Right forelimb (tissue), 1 donor: ENCODE measurements around the gene RBM43.
"Not testable (repeated sequence)": the region's sequence is repeated elsewhere in the genome, so short reads cannot be mapped to it uniquely, and the experiment has no call there.

Source experiments
- DNase-seq: peaks from one replicate; pipeline ENCODE4 v3.0.0-alpha.2; 2018

RBM43 gene

GRCh38 chr2:151267537-151267936, 5.9 kb upstream of the RBM43 start:
- DNase-seq: no peak

DNA sequence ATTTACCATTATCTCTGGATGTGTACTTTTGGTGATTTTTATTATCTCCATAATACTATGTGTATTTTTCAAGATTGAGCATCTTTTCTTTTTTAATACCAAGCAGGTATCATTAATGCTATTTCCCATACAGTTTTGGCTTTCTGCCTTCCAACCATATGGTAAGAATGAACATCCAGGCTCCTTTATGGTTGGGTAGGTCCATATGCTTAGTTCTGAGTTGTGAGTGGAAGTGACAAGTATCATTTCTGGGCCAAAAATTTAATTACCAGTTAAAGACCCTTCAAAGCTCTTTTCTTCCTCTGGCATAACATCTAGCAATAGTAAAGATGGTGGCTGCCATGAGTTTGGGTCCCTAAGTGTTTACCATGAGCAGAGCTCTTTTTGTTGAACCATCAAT, 4.3 kb upstream of the RBM43 start:
- DNase-seq: no peak

DNA sequence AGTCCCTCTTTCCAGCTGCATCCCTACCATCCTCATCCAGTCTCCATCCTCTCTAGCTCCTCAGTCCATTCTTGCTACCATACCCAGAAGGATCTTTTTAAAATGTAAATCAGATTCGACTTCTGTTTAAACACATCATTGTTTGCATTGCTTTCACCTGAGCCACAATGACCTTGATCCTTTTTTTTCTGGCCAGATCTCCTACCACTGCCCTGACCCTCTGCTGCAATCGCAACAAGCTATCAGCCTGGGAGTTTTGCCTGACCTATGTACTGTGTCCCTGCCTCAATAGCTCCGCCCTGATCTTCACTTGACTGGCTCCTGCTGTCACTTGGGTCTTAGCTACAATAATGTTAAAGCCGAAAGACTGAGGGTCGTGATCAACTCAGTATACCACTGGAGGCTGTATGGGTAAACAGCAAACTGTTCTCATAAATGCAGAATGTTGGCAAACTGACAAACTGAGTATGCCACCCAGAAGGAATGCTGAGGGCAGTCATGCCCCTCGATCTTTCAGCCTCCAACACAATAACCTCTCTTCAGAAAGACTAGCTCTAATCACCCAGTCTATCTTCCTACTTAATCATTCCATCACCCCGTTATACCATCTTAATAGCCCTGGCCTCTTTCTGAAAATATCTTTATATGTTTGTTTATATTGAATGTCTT, 2.6 kb upstream of the RBM43 start:
- no peak for DNase-seq

DNA sequence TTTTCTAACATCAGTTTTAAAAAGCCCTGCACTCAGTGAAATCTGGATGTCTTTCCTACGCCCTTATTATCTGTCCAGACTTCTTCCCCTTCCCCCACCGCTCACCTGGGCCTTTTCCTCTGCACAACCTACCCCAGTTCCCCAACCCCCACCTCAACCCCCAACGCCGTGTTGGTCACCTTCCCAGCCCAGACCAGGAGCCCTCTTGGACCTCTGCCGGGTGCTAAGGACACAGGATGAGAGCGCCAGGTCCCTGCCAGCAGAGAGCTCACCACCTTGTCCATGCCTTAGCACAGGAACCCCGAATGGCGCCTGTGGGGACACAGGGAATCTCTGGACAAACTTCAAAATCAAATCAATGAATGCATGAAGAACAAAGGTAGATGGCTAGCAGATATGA, 966 bp upstream of the RBM43 start:
- no peak for DNase-seq

DNA sequence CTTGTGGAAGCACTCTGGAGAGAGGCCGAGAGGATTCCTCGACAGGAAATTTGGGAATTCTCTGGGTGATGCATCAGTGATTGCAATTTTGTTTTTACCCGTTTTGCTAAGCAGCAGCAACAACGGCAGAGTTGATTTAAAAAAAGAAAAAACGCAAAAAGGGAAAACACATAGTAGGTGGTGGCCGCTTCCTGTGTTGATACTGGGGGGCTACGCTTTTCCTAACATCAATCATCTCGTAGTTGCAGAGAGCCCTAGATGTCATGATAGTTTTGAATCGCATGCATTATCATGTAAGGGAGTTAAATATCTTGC, 271 bp upstream of the RBM43 start:
- DNase-seq: no peak

DNA sequence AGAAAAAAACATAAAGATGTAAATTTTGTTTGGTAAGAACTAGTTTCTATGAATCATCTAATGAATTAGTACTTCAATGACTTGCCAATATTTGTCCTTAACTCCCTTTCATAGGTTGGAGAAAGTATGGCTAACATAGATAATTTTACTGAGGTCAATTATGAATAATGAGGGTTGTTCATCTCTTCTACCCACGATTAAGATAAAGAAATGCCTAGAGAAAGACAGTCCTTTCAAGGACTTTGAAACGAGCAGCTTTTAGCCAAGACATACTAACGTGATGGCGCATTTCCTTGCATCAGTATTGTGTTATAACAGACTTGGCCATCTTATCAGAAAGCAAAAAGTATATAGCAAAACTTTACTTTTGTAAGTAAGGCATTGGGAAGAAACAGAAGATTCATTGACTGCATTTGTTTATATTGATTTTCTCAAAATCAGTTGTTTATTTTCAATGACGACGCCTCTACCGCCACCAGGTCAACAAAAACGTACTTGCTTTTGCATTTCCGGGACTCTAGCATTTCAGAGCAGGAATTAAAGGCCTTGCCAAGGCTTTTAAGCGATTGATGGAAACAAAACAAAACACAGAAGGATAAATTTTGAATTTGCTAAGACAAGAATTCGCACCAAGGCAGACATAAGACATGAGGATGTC, 961 bp downstream of the RBM43 start:
- DNase-seq: no peak

DNA sequence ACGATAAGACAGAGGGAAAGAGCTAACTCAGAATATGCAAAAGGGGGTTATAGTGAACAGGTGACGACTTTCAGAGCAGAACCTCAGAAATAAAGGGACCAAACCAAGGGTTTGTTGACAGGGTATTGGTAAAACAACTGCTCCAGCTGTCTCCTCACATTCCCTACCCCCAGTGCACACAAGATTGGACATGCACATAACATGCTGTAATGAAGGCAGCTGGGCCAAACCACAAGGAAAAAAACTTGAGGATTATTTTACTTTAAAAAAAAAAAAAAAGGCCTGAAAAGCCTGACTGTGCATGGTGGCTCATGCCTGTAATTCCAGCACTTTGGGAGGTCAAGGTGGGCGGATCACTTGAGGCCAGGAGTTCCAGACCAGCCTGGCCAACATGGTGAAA, 3.5 kb downstream of the RBM43 start:
- DNase-seq: no peak

DNA sequence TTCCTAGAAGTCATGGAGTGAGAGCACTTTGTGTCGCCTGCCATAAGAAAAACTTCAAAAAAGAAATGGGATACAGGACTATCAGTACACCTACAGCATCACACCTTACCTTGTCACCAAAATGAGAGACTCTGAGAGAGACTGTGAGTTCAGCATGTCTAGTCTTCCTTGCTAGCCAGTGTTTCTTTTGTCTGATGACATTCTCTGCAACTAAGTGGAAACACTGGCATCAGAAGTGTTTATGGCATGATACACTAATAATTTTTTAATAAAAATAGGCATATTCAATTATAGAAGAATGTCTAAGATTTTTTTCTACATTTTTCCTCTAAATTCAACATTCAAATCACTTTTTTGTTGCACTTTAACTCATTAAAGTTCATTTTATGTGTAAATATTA, 9.0 kb downstream of the RBM43 start:
- no peak for DNase-seq

DNA sequence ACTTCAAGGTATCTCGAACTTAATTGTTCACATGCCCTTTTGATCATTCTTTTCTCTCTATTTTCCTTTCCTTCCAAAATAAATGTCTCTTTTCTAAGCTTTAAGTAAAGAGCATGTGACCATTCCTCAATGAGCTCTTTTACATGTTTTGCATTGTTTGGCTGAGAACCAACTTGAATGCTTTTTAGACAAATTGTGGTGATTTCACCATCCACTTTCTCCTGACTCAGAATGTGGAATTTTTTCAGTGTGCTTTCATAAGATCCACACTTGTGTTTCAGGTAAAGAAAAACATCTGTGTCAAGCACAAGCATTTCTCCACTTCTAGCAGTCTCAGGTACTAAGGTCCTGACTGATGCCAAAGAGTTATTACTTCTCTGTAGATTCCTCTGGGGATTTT, 10.7 kb downstream of the RBM43 start:
- no peak for DNase-seq

DNA sequence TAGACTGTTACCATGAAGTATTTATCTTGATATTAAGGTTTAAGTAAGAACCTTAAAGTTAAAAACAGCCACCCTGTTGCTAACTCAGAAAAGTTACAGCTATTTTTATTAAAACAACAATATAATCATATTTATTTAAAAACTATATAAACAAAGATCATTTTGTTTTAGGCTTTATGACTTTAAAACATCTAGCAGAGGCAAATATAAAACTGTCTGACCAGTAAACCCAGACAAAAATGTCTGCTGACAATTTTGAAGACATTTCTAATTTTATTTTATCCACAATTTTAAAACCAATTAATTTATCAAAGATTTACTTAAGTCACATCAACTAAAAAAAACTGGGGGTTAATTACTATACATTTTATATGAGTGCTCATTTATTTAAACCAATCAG, 14.2 kb downstream of the RBM43 start:
- DNase-seq: no peak

GRCh38 chr2:151246152-151246551, 15.5 kb downstream of the RBM43 start:
- DNase-seq: no peak

GRCh38 chr2:151243468-151243867, 18.2 kb downstream of the RBM43 start:
- no peak for DNase-seq

- DNase-seq: no peak
These were observed 20.4 kb downstream of the RBM43 start for GRCh38 chr2:151241224-151241623.

DNA sequence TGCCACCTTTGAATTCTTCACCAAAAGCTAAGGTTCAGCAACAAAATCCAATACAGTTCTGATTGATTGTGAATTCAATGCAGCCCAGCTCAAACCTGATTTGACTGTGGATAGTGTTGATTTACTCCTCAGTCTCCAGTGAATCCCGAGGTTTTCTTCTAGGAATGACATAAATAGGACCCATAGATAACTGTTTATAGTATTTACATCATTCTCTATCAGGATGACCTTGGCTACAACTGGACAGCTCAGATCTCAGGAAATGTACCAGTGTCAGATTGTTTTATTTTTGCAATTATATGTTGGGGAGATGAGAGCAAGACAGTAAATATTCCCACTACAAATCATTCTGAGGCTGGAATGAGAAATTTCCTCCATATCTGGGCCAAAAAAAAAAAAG, 21.2 kb downstream of the RBM43 start:
- DNase-seq: no peak

DNA sequence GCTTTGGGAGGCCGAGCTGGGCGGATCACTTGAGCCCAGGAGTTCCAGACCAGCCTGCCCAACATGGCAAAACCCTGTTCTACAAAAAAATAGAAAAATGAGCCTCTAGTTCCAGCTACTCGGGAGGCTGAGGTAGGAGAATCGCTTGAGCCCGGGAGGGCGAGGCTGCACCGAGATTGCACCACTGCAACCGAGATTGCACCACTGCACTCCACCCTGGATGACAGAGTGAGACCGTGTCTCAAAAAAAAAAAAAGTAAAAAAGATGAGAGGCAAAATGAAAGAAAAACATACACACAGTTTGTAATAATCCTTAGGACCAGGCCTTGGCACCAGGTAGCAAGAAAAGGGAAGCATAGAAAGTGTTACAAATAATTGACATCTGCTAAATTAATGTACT, 22.0 kb downstream of the RBM43 start:
- no peak for DNase-seq

GRCh38 chr2:151238527-151239487, 22.9 kb downstream of the RBM43 start:
- peak; percentile 62 for DNase-seq

DNA sequence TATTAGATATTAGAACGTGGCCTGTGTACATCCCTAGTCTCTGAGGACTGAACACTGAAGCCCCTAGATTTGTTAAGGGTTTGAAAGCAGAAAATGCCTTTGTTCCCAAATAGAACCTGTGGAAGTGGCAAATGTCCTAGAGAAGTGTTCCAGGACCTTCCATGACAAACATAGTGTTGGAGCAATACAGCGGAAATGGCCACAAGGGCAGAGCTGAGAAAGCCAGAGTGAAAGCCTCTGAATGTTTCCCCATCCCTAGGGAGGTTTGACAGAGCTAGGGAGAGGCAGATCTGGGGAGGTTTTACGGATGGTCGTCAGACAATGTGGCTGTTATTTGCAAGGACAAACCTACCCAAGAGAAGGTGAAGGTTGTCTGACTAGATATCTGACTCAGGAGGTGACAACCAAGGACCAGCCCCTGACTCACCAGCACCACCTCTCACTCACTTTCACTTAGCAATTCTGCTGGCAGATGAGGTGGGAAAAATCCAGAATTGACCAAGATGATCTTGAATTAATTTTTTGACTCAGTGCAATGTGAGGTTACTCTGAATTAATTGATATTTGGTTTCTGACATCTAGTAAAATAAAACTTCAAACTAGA, 24.1 kb downstream of the RBM43 start:
- DNase-seq: no peak

DNA sequence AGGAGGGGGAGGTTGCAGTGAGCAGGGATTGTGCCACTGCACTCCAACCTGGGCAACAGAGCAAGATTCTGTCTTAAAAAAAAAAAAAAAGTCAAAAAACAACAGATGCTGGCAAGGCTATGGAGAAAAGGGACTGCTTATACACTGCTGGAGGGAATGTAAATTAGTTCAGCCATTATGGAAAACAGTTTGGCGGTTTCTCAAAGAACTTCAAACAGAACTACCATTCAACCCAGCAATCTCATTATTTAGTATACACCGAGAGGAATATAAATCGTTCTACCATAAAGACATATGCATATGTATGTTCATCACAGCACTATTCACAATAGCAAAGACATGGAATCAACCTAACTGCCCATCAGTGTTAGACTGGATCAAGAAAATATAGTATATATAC, 27.9 kb downstream of the RBM43 start:
- DNase-seq: not testable (repeated sequence)

- DNase-seq: not testable (repeated sequence)
These were observed 28.4 kb downstream of the RBM43 start for GRCh38 chr2:151233288-151233687.

DNA sequence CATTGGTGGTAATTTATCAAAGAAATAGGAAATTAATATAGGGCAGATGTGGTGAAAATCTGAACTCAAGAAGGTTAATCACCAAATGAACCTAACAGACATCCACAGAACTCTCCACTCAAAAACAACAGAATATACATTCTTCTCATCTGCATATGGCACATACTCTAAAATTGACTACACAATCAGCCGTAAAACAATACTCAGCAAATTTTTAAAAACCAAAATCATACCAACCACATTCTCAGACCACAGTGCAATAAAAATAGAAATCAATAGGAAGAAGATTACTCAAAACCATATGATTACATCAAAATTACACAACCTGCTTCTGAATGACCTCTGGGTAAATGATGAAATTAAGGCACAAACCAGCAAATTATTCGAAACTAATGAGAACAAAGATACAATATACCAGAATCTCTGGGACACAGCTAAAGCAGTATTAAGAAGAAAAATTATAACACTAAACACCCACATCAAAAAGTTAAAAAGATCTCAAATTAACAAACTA, 31.0 kb downstream of the RBM43 start:
- no peak for DNase-seq

GRCh38 chr2:151228847-151229512, 32.7 kb downstream of the RBM43 start:
- no peak for DNase-seq

- DNase-seq: no peak
These were observed 44.3 kb downstream of the RBM43 start for GRCh38 chr2:151217343-151217742.

GRCh38 chr2:151207100-151207499, 54.6 kb downstream of the RBM43 start:
- DNase-seq: no peak
